Mesenchymal stem cell (in vitro differentiated cells and primary cell): ENCODE measurements around the gene ALDH8A1.

Experiments
- DNase-seq: peaks from one replicate; pipeline ENCODE4 v3.0.0-alpha.2; 2013
- H2AFZ ChIP-seq: one replicate; pipeline ENCODE4 v1.6.1; 2013; ENCODE audit warnings: low read depth, mild to moderate bottlenecking, control low read depth, inconsistent platforms, low read length, moderate library complexity
- H2AK5ac ChIP-seq: 2 replicates; pipeline ENCODE4 v1.6.1; 2013; ENCODE audit warnings: low read length, moderate library complexity, mild to moderate bottlenecking, inconsistent platforms; ENCODE audit not compliant: severe bottlenecking
- H2BK120ac ChIP-seq: one replicate; pipeline ENCODE4 v1.6.1; 2013; ENCODE audit warnings: low read depth, mild to moderate bottlenecking, inconsistent platforms, low read length, moderate library complexity
- H2BK12ac ChIP-seq, 2 experiments: one replicate each; pipeline ENCODE4 v1.6.1; 2013; ENCODE audit warnings: inconsistent platforms in 2 of 2, low read length in 2 of 2, mild to moderate bottlenecking in 2 of 2, moderate library complexity in 2 of 2, control low read depth in 1 of 2
- H2BK15ac ChIP-seq: one replicate; pipeline ENCODE4 v1.6.1; 2013; ENCODE audit warnings: mild to moderate bottlenecking, low read depth, inconsistent platforms; ENCODE audit not compliant: poor library complexity, severe bottlenecking
- H2BK5ac ChIP-seq: 2 replicates; pipeline ENCODE4 v1.6.1; 2013; ENCODE audit warnings: low read depth, mild to moderate bottlenecking, low read length, control low read depth, inconsistent platforms; ENCODE audit not compliant: poor library complexity, severe bottlenecking
- H3K14ac ChIP-seq, 2 experiments: one replicate each; pipeline ENCODE4 v1.6.1; 2013; ENCODE audit warnings: inconsistent platforms in 2 of 2, low read length in 2 of 2, control low read depth in 1 of 2, mild to moderate bottlenecking in 1 of 2, moderate library complexity in 1 of 2
- H3K18ac ChIP-seq, 2 experiments: one replicate each; pipeline ENCODE4 v1.6.1; 2013; ENCODE audit warnings: inconsistent platforms in 2 of 2, low read length in 2 of 2, control low read depth in 1 of 2, low read depth in 1 of 2, mild to moderate bottlenecking in 1 of 2
- H3K23ac ChIP-seq, 2 experiments: one replicate each; pipeline ENCODE4 v1.6.1; 2013; ENCODE audit warnings: inconsistent platforms in 2 of 2, low read length in 2 of 2, mild to moderate bottlenecking in 2 of 2, moderate library complexity in 2 of 2, control low read depth in 1 of 2
- H3K27ac ChIP-seq: 2 replicates; pipeline ENCODE4 v1.5.1; 2013; ENCODE audit warnings: mild to moderate bottlenecking, moderate library complexity, low read length, control low read depth, inconsistent platforms; ENCODE audit not compliant: poor library complexity, severe bottlenecking
- H3K27me3 ChIP-seq, 2 experiments: 2 replicates each; pipeline versions ENCODE4 v1.6.1 to v1.7.0; 2013; ENCODE audit warnings: low read length in 2 of 2, mild to moderate bottlenecking in 2 of 2, moderate library complexity in 2 of 2, control low read depth in 1 of 2, inconsistent platforms in 1 of 2; ENCODE audit not compliant: control insufficient read depth in 1 of 2, insufficient read depth in 1 of 2
- H3K36me3 ChIP-seq, 2 experiments: 2 replicates each; pipeline versions ENCODE4 v1.6.1 to v1.7.0; 2013; ENCODE audit warnings: low read length in 2 of 2, control low read depth in 1 of 2, inconsistent platforms in 1 of 2, low read depth in 1 of 2, mild to moderate bottlenecking in 1 of 2; ENCODE audit not compliant: insufficient read depth in 2 of 2, control insufficient read depth in 1 of 2
- H3K4ac ChIP-seq, 2 experiments: one replicate each; pipeline ENCODE4 v1.6.1; 2013; ENCODE audit warnings: inconsistent platforms in 2 of 2, low read length in 2 of 2, mild to moderate bottlenecking in 2 of 2, moderate library complexity in 2 of 2, control low read depth in 1 of 2, low read depth in 1 of 2
- H3K4me1 ChIP-seq: 2 replicates; pipeline ENCODE4 v1.6.1; 2013; ENCODE audit warnings: low read depth, low read length, control low read depth; ENCODE audit not compliant: control insufficient read depth, insufficient read depth
- H3K4me2 ChIP-seq: 2 replicates; pipeline ENCODE4 v1.6.1; 2013; ENCODE audit warnings: low read length, mild to moderate bottlenecking, inconsistent platforms; ENCODE audit not compliant: poor library complexity, severe bottlenecking
- H3K4me3 ChIP-seq, 2 experiments: 2 replicates each; pipeline versions ENCODE4 v1.5.1 to v1.7.0; 2013; ENCODE audit warnings: low read length in 2 of 2, mild to moderate bottlenecking in 2 of 2, control low read depth in 1 of 2, low read depth in 1 of 2; ENCODE audit not compliant: insufficient read depth in 1 of 2
- H3K79me1 ChIP-seq: replicated peaks from 2 replicates; pipeline ENCODE4 v1.6.1; 2013; ENCODE audit warnings: mild to moderate bottlenecking, control low read depth, low read length, inconsistent platforms; ENCODE audit not compliant: poor library complexity, severe bottlenecking
- H3K9ac ChIP-seq: 2 replicates; pipeline ENCODE4 v1.7.0; 2013; ENCODE audit warnings: mild to moderate bottlenecking, low read length, moderate library complexity
- H3K9me3 ChIP-seq: 2 replicates; pipeline ENCODE4 v1.7.0; 2013; ENCODE audit warnings: mild to moderate bottlenecking, low read length; ENCODE audit not compliant: control insufficient read depth
- H4K8ac ChIP-seq: one replicate; pipeline ENCODE4 v1.6.1; 2013; ENCODE audit warnings: inconsistent platforms, mild to moderate bottlenecking, low read length, moderate library complexity
- H4K91ac ChIP-seq: one replicate; pipeline ENCODE4 v1.6.1; 2013; ENCODE audit warnings: mild to moderate bottlenecking, low read length, inconsistent platforms
- WGBS: methylation state at CpG from one replicate; pipeline ENCODE4 v1.1.7; 2013; ENCODE audit warnings: mixed read lengths; 5-methylcytosine and 5-hydroxymethylcytosine counted together

The ALDH8A1 gene

DNA sequence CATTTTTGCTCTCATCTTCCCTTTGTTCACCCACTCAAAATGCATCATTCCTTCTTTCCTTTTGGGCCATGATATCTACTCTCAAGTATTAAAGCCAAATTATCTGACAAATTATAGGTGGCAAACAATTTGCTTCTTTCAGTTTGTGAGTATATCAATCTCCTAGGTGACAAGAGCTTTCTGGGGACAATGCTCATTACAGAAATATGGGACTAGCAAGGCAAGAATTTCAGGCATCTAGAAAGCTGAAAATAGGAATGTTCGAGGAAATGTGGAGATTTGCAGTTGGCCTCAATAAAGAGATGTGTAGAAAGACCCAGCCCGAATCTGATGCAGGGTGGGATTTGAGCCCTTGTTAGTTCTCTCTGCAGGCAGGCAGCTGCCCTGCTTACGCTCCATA is 71.8 kb downstream of the ALDH8A1 start:
- DNase-seq: no peak
- Histone ChIP-seq H3K23ac (peak overlapping the region in 1 of 2 experiments; percentile 60), H3K4ac (no peak overlapping the region), H2AK5ac (peak overlapping the region; percentile 27), H3K36me3 (no peaks in the 10 kb centered on the region), H3K4me2 (no peak overlapping the region), H3K4me3 (no peak overlapping the region), H3K27me3 (no peaks in the 10 kb centered on the region), H3K27ac (no peak overlapping the region), H2BK120ac (no peak overlapping the region), H3K14ac (no peak overlapping the region), H3K9me3 (no peaks in the 10 kb centered on the region), H4K8ac (no peak overlapping the region), H3K18ac (no peak overlapping the region), H4K91ac (no peak overlapping the region), H3K4me1 (peaks cover 2% of the 10 kb centered on the region), H2BK15ac (no peak overlapping the region), H3K9ac (no peak overlapping the region), H2BK12ac (no peak overlapping the region), H2BK5ac (no peak overlapping the region), H3K79me1 (no peaks in the 10 kb centered on the region), H2AFZ (no peak overlapping the region)
- 92% methylated on average over 3 of the region's 3 CpGs for WGBS

DNA sequence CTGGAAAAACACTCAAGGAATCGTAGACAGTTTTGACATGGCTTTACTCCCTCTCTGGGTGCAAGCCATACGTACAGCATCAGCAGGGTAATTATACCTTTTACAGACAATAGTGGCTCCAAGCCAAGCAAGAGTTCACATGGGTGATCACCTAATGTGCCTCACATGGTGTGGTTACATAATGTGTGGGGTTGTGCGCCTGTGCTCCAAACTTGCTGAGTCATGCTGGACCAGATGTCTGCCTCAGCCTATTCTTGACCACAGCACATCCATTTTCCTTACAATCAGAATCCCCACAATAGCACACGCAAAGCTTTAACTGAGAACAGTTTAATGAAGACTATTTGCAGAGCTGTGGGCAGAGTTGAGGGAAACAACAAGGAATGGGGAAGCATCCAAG is 74.5 kb downstream of the ALDH8A1 start:
- H3K9ac ChIP-seq: no peak overlapping the region
- no peak overlapping the region for H4K91ac ChIP-seq
- no peak for DNase-seq
- no peaks in the 10 kb centered on the region for H3K27me3 ChIP-seq
- no peak overlapping the region for H3K27ac ChIP-seq
- peaks cover 2% of the 10 kb centered on the region for H3K4me1 ChIP-seq
- no peak overlapping the region for H2BK120ac ChIP-seq
- H3K4me2 ChIP-seq: no peak overlapping the region
- 97% methylated on average over 3 of the region's 4 CpGs for WGBS
- no peak overlapping the region for H2AK5ac ChIP-seq
- H3K4me3 ChIP-seq: no peak overlapping the region
- H3K14ac ChIP-seq: no peak overlapping the region
- no peak overlapping the region for H3K23ac ChIP-seq
- no peaks in the 10 kb centered on the region for H3K79me1 ChIP-seq
- H2BK12ac ChIP-seq: no peak overlapping the region
- H4K8ac ChIP-seq: no peak overlapping the region
- H3K9me3 ChIP-seq: no peaks in the 10 kb centered on the region
- H3K18ac ChIP-seq: no peak overlapping the region
- H2AFZ ChIP-seq: no peak overlapping the region
- no peak overlapping the region for H2BK15ac ChIP-seq
- H3K36me3 ChIP-seq: no peaks in the 10 kb centered on the region
- no peak overlapping the region for H3K4ac ChIP-seq
- no peak overlapping the region for H2BK5ac ChIP-seq

DNA sequence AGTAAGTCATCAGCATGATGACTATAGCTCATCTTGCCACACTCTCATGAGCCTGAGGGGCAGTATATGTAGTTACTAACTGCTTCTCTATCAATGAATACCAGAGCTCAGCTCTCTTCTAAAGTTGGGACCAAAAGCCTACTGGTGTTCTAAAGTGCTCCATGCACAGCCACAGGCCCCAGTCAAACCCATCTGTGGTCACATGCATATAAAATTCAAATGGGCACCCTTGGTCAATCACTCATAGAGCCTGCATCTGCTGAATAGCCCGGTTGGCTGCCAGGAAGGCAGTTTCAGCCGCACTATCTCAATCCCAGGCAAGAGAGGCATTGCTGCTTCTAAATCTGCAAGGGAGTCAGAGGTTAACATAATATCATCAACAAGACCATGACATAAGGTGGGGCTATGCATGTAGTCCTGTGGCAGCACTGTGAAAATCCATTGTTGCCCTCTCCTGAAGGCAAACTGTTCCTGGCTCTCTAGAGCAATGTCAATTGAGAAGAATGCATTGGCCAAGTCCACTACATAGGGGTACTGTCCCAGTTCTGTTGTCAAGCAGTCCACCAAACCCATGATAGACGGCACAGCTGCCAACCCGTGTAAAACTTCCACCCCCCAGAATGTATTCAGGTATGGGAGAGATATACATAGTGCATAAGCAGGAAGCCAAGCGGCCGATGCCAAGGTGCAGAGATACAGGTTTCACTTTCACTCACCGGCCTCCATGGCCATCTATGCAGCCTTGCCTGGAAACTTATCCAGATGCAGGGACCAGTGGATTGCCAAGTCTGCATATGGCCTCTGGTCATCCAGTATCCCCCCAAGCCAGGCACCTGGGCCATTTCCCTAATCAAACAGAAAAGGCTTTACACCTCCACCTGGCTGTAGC is 76.2 kb downstream of the ALDH8A1 start:
- peaks cover 2% of the 10 kb centered on the region for H3K4me1 ChIP-seq
- WGBS: 96% methylated on average over 7 of the region's 7 CpGs
- no peak overlapping the region for H2BK12ac ChIP-seq
- no peak for DNase-seq
- no peak overlapping the region for H2AK5ac ChIP-seq
- no peaks in the 10 kb centered on the region for H3K36me3 ChIP-seq
- no peaks in the 10 kb centered on the region for H3K9me3 ChIP-seq
- no peak overlapping the region for H4K8ac ChIP-seq
- H3K14ac ChIP-seq: no peak overlapping the region
- H3K18ac ChIP-seq: no peak overlapping the region
- H3K4me3 ChIP-seq: no peak overlapping the region
- no peak overlapping the region for H3K4ac ChIP-seq
- H3K9ac ChIP-seq: no peak overlapping the region
- H2BK5ac ChIP-seq: no peak overlapping the region
- H2AFZ ChIP-seq: no peak overlapping the region
- H2BK120ac ChIP-seq: no peak overlapping the region
- no peak overlapping the region for H3K27ac ChIP-seq
- H2BK15ac ChIP-seq: no peak overlapping the region
- H4K91ac ChIP-seq: no peak overlapping the region
- no peak overlapping the region for H3K23ac ChIP-seq
- H3K4me2 ChIP-seq: no peak overlapping the region
- H3K79me1 ChIP-seq: no peaks in the 10 kb centered on the region
- no peaks in the 10 kb centered on the region for H3K27me3 ChIP-seq

DNA sequence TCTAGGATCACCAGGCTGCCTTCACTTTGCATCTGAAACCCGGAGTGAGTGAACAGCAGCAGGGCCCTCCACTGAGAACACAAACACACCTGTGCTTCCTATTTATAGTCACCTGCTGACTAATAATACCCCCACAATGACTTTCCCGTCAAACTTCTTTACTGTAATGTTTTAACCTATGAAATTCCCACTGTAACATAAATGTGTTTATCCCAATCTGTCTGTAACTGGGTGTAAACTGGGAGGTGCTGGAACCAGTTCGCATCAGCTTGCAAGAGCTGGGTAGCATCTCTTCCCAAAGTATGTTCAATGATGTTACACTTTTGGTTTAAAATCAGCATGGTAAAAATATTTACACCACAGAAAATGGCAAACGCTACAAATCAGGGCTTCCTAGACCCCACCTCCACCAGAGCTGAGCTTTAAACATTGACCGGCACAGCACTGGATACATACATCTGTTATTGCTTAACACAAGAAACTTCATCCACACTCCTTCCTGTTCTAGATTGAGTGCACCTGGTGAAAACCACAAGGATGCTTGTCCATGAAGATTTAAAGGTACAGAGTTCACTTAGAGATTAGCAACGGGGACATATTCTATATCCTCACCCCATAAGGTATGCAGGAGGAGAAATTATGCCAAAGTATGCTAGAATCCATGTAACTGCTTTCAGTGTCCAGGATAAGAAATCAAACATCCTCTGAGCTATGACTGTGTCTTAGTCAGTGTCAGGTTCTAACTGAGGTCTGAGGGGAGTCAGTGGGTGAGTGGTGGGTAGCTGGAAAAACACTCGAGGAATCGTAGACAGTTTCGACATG is 79.0 kb downstream of the ALDH8A1 start:
- Histone ChIP-seq H3K4me3 (no peak overlapping the region), H2BK5ac (no peak overlapping the region), H3K27me3 (no peaks in the 10 kb centered on the region), H3K4me2 (no peak overlapping the region), H3K14ac (no peak overlapping the region), H3K4me1 (no peaks in the 10 kb centered on the region), H3K18ac (no peak overlapping the region), H3K9me3 (no peaks in the 10 kb centered on the region), H2AFZ (no peak overlapping the region), H3K27ac (no peak overlapping the region), H2AK5ac (no peak overlapping the region), H3K79me1 (no peaks in the 10 kb centered on the region), H4K91ac (no peak overlapping the region), H2BK15ac (no peak overlapping the region), H3K36me3 (no peaks in the 10 kb centered on the region), H2BK12ac (no peak overlapping the region), H4K8ac (no peak overlapping the region), H3K9ac (no peak overlapping the region), H3K4ac (no peak overlapping the region), H3K23ac (no peak overlapping the region), H2BK120ac (no peak overlapping the region)
- 82% methylated on average over 7 of the region's 9 CpGs for WGBS
- DNase-seq: peak; percentile 13
